Fibroblast of mammary gland (primary cell): ENCODE results near the gene CT47C1.

Experiments
- DNase-seq: peaks from one replicate; pipeline ENCODE4 v3.0.0-alpha.2; 2010; ENCODE audit warnings: low read depth
- H3K4me3 ChIP-seq: 2 replicates; pipeline ENCODE4 v1.5.1; 2011; ENCODE audit warnings: low read depth, mild to moderate bottlenecking, low read length, moderate library complexity; ENCODE audit not compliant: control insufficient read depth
- CTCF ChIP-seq: conservative IDR thresholded peaks from 2 replicates; pipeline ENCODE4 v1.5.1; 2011; ENCODE audit warnings: low read depth, low read length, inconsistent platforms; ENCODE audit not compliant: control insufficient read depth, insufficient read depth

The CT47C1 gene

DNA sequence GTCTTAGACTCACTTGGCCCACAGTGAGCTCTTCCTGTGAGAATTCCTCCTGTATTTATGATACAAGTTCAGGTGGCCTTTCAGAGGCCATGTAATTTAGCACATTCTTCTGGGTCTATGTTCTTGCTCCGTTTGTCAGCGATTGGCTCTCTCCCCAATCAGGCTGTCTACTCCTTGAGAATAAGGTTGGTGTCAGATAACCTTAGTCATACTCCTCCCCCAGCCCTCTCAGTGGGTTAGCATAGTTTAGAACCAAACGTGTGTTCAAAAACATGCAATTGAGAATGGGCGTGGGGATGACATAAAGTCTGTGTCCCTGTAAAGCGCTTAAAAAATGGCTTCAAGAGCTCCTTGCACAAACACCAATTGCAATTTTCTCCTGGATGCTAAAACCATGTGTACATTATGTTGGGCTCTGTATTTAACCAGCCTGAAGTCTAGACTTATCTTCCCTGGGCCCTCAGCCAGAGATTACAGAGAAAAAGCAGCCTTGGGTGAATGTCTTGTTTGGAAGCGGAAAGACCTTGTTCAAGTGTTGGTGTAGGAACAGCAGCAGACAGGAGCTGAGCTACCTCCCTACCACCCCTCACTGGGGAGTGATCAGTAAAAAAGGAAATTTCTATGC, 9.9 kb upstream of the CT47C1 start:
- H3K4me3 ChIP-seq = no peak overlapping the region
- peak; percentile 45 for DNase-seq
- no peak for TF ChIP-seq CTCF

- no peak overlapping the region for H3K4me3 ChIP-seq
- TF ChIP-seq CTCF = no peak
- DNase-seq = no peak
Observed at GRCh38 chrX:119063428-119063827, 9.4 kb upstream of the CT47C1 start.

GRCh38 chrX:119067023-119067739, 5.6 kb upstream of the CT47C1 start:
- peak; percentile 66 for DNase-seq
- no peak overlapping the region for H3K4me3 ChIP-seq
- peak; percentile 70 for TF ChIP-seq CTCF

GRCh38 chrX:119069128-119069527, 3.7 kb upstream of the CT47C1 start:
- no peak for DNase-seq
- TF ChIP-seq CTCF = no peak
- H3K4me3 ChIP-seq = no peak overlapping the region

GRCh38 chrX:119069762-119070161, 3.0 kb upstream of the CT47C1 start:
- H3K4me3 ChIP-seq = no peak overlapping the region
- no peak for TF ChIP-seq CTCF
- DNase-seq = no peak

GRCh38 chrX:119071381-119071780, 1.4 kb upstream of the CT47C1 start:
- no peak overlapping the region for H3K4me3 ChIP-seq
- no peak for TF ChIP-seq CTCF
- DNase-seq = no peak
